GM21381 (cell line): Measurements from ENCODE around the gene FOXRED2.
"Not testable (repeated sequence)": the region's sequence is repeated elsewhere in the genome, so short reads cannot be mapped to it uniquely, and the experiment has no call there.

Source experiments
- ATAC-seq: cut with Tn5 transposase; IDR thresholded peaks from one replicate; pipeline ENCODE4 v1.9.1; 2021; ENCODE audit warnings: mild to moderate bottlenecking, moderate library complexity; ENCODE audit not compliant: unreplicated experiment

The FOXRED2 gene

DNA sequence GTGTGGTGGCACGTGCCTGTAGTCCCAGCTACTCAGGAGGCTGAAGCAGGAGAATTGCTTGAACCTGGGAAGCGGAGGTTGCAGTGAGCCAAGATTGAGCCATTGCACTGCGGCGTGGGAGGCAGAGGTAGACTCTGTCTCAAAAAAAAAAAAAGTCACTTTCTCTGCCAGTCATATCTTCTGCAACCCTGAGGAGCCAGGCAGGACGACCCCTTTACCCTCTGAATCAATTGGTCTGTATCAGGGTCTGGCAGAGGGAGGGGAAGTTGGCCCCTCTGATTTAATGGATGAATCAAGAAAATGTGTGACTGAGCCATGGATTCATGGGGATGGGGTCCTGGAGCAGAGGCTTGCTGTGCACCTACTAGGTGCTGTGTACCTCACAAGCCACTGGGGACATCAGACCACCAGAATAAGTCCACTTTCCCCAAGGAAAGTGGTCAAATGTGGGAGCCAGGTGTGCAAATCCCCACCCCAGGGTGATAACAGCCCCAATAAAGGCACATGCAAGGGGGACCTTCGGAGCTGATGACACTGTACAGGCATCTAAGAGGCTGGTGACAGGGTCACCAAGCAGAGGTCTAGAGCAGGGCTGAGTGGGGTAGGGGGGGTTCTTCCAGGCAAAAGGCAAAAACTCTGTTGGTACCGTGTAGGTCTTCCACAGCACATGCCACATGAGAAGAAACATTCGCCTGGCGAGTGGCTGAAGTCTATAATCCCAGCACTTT is 54.4 kb downstream of the FOXRED2 start:
- ATAC-seq: no peak

GRCh38 chr22:36450923-36451322 is 55.9 kb downstream of the FOXRED2 start:
- not testable (repeated sequence) for ATAC-seq

- ATAC-seq: no peak
These were observed 57.2 kb downstream of the FOXRED2 start for GRCh38 chr22:36449596-36450175.

GRCh38 chr22:36447632-36448031 is 59.2 kb downstream of the FOXRED2 start:
- ATAC-seq: no peak

DNA sequence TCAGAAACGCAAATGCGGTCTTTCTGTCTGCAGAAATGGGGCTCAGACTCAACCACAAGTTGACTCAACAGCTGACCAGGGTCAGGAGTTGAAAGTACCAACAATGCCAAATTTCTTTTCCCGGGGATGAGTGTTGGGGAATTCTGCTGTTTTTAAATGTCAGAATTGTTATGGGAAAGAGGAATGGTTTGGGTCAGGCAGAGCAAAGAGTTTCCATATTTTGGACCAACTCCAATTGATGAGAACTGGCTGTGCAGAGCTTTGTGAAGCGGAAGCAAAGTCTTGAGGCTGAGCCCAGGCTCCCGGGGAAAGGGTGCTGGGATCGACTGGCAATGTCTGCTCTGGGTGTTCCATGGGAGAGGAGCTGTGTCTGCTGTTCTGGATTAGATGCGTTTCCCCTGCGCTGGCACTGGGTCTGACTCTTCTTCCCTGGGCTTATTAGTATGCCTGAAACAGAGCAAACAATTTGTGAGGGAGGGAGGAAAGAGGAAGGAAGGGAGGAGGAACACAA is 61.6 kb downstream of the FOXRED2 start:
- no peak for ATAC-seq

- ATAC-seq: no peak
These were observed 63.6 kb downstream of the FOXRED2 start for GRCh38 chr22:36443198-36443770.

DNA sequence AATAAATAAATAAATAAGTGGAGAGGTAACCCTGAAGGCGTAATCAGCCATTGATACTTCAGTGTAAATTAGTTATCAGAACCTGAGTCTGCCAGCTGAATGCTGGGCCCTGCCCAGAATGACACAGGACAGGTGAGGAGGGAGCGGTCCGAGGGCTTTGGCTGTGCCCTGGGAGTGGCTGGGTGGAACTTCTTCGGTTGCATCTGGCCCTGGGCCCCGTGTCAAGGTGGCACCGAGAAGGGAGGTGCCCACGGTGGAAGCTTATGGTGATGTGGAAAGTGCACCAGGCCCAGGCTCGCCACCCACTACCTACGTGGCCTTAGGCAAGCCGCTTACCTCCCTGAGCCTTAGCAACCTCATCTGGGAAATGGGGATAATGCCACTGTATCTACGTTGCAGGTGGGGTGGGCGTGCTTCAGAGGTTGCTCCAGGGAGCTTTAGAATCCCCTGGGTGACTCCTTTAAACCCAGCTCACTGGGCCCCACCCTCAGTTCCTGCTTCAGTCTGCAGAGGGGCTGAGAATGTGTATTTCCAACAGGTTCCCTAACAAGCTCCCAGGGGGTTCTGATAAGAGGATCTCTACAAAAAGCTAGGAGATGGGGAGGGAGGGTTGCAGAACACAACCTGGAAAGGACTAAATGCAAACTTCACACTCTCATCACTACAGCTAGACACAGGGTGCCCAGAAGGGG is 64.2 kb downstream of the FOXRED2 start:
- no peak for ATAC-seq

GRCh38 chr22:36440429-36441002 is 66.3 kb downstream of the FOXRED2 start:
- no peak for ATAC-seq

GRCh38 chr22:36439481-36440271 is 67.2 kb downstream of the FOXRED2 start:
- ATAC-seq: no peak
